Endothelial cell of umbilical vein (primary cell): ENCODE measurements around the gene KDM4C. TPM values are rescaled to one million over a fixed set of nuclear protein-coding genes. Genes with fewer than 3 reads are reported as not detected.

Experiments used
- BruUV-seq: library from RNA; stranded (reverse); fragments of 400-500 nt; replicated peaks from 2 replicates; lab custom pipeline; 2021; lab: Mats Ljungman, UMichigan
- CTCF ChIA-PET: fragments of 300-600, 350-600 bp; sonication (Branson Sonifier 250); formaldehyde crosslinking; loops from one replicate; lab custom pipeline; 2021; ENCODE audit warnings: antibody characterized with exemption, inconsistent platforms; lab: Charles Lee
- POLR2A ChIA-PET: fragments of 300-600, 350-600 bp; sonication (Branson Sonifier 250); formaldehyde crosslinking; loops from one replicate; lab custom pipeline; 2021; ENCODE audit warnings: antibody characterized with exemption, inconsistent platforms; lab: Charles Lee
- DNase-seq: peaks from one replicate; pipeline ENCODE4 v3.0.0-alpha.2; 2011; ENCODE audit warnings: low read depth, low spot score
- FAIRE-seq: peaks from 2 replicates; lab custom pipeline; 2011; peaks lifted over from hg19 to GRCh38; lab: Jason Lieb, UNC
- H2AFZ ChIP-seq: 2 replicates; pipeline ENCODE4 v1.6.0; 2012; ENCODE audit warnings: low read depth, low read length, control low read depth, inconsistent platforms
- H3K27ac ChIP-seq: 2 replicates; pipeline ENCODE4 v1.5.1; 2011; ENCODE audit warnings: low read depth, mild to moderate bottlenecking, control low read depth, low read length, moderate library complexity; ENCODE audit not compliant: insufficient read depth
- H3K27me3 ChIP-seq, 2 experiments: 2 replicates each; pipeline versions ENCODE4 v1.6.0 to v1.6.1; 2011; ENCODE audit warnings: low read length in 2 of 2, mixed read lengths in 1 of 2; ENCODE audit not compliant: control insufficient read depth in 2 of 2, insufficient read depth in 2 of 2
- H3K36me3 ChIP-seq, 2 experiments: 2 replicates in 1 of 2; 3 replicates in 1 of 2; pipeline ENCODE4 v1.5.1; 2011; ENCODE audit warnings: low read length in 2 of 2, mild to moderate bottlenecking in 1 of 2, moderate library complexity in 1 of 2; ENCODE audit not compliant: control insufficient read depth in 2 of 2, insufficient read depth in 2 of 2; ENCODE audit errors: extremely low read depth in 1 of 2
- H3K4me1 ChIP-seq: 3 replicates; pipeline ENCODE4 v1.5.1; 2011; ENCODE audit warnings: mild to moderate bottlenecking, low read length; ENCODE audit not compliant: control insufficient read depth, insufficient read depth; ENCODE audit errors: extremely low read depth
- H3K4me2 ChIP-seq: 2 replicates; pipeline ENCODE4 v1.6.1; 2011; ENCODE audit warnings: low read length, control low read depth, mixed read lengths; ENCODE audit not compliant: insufficient read depth
- H3K4me3 ChIP-seq, 3 experiments: fragments of 200-600 bp in 1 of 3; sonication (generic), shearing (Covaris generic) in 1 of 3; replicated peaks in 1 of 3; 2 replicates each; pipeline ENCODE4 v1.5.1; 2011 to 2016; ENCODE audit warnings: control low read depth in 3 of 3, low read length in 3 of 3, mild to moderate bottlenecking in 2 of 3, inconsistent platforms in 1 of 3, low read depth in 1 of 3, moderate library complexity in 1 of 3; ENCODE audit not compliant: insufficient read depth in 1 of 3
- H3K79me2 ChIP-seq: 2 replicates; pipeline ENCODE4 v1.6.0; 2012; ENCODE audit warnings: low read length, inconsistent platforms; ENCODE audit not compliant: control insufficient read depth, insufficient read depth
- H3K9ac ChIP-seq: replicated peaks from 2 replicates; pipeline ENCODE3; 2011; ENCODE audit warnings: low read length, control low read depth; ENCODE audit not compliant: insufficient read depth; ENCODE audit errors: extremely low read depth
- H3K9me1 ChIP-seq: replicated peaks from 3 replicates; pipeline ENCODE4 v1.6.0; 2011; ENCODE audit warnings: mild to moderate bottlenecking, low read length; ENCODE audit not compliant: control insufficient read depth, insufficient read depth; ENCODE audit errors: extremely low read depth
- H3K9me3 ChIP-seq: replicated peaks from 2 replicates; pipeline ENCODE4 v1.5.1; 2012; ENCODE audit warnings: low read length, inconsistent platforms; ENCODE audit not compliant: control insufficient read depth, insufficient read depth
- H4K20me1 ChIP-seq: replicated peaks from 2 replicates; pipeline ENCODE3; 2011; ENCODE audit warnings: mild to moderate bottlenecking, low read length; ENCODE audit not compliant: control insufficient read depth, insufficient read depth; ENCODE audit errors: extremely low read depth
- CTCF ChIP-seq, 2 donors: IDR thresholded peaks; 1 replicate in 1 of 2; 2 replicates in 1 of 2; pipeline ENCODE4 v1.5.1; 2011; ENCODE audit warnings: low read length in 2 of 2, mild to moderate bottlenecking in 2 of 2, moderate library complexity in 2 of 2, control low read depth in 1 of 2, inconsistent platforms in 1 of 2, low read depth in 1 of 2; ENCODE audit not compliant: insufficient read depth in 1 of 2; ENCODE audit errors: extremely low read depth in 1 of 2
- EZH2 ChIP-seq: IDR thresholded peaks from 2 replicates; pipeline ENCODE4 v1.6.1; 2012; ENCODE audit warnings: borderline replicate concordance, low read depth, mild to moderate bottlenecking, moderate library complexity, low read length, inconsistent platforms; ENCODE audit not compliant: severe bottlenecking
- FOS ChIP-seq: IDR thresholded peaks from 2 replicates; pipeline ENCODE4 v1.6.1; 2011; ENCODE audit warnings: mild to moderate bottlenecking, low read length, moderate library complexity, borderline replicate concordance; ENCODE audit not compliant: insufficient read depth
- GATA2 ChIP-seq: IDR thresholded peaks from 2 replicates; pipeline ENCODE4 v1.7.0; 2011; ENCODE audit warnings: low read depth, mild to moderate bottlenecking, moderate library complexity, mixed read lengths, low read length; ENCODE audit not compliant: insufficient read length, insufficient read depth
- JUN ChIP-seq: IDR thresholded peaks from 2 replicates; pipeline ENCODE4 v1.6.1; 2011; ENCODE audit warnings: borderline replicate concordance, low read depth; ENCODE audit not compliant: insufficient read length, insufficient read depth
- MAX ChIP-seq: IDR thresholded peaks from 2 replicates; pipeline ENCODE4 v1.6.1; 2011; ENCODE audit not compliant: insufficient read depth, insufficient read length
- MYC ChIP-seq: IDR thresholded peaks from one replicate; pipeline ENCODE4 v1.6.1; 2011; ENCODE audit warnings: mild to moderate bottlenecking, low read depth, low read length
- POLR2A ChIP-seq: IDR thresholded peaks from 2 replicates; pipeline ENCODE4 v1.6.1; 2012; ENCODE audit warnings: low read depth, mild to moderate bottlenecking, control low read depth, low read length
- POLR2AphosphoS5 ChIP-seq: IDR thresholded peaks from 2 replicates; pipeline ENCODE4 v1.6.1; 2012; ENCODE audit warnings: low read depth, mild to moderate bottlenecking, control low read depth, low read length, moderate library complexity; ENCODE audit not compliant: insufficient read depth
- dilution Hi-C: fragments of 300-500 bp; cut with MboI; formaldehyde crosslinking; loops from one replicate; pipeline ENCODE4 v1.15.0; 2019; ENCODE audit warnings: low sequenced_read_pairs; ENCODE audit not compliant: extremely low pct_ligation_motif_present
- intact Hi-C: fragments of 100-400 bp; cut with micrococcal nuclease; formaldehyde crosslinking; loops from one replicate; pipeline ENCODE4 v1.10.0; 2022
- polyA plus RNA-seq, 4 experiments: library from polyadenylated mRNA; depleted of rRNA in 3 of 4; stranded (reverse) in 3 of 4; unstranded in 1 of 4; fragments of >200 nt; gene quantifications; 2 replicates each; pipeline versions ENCODE4 v1.2.1 to v1.2.3, GENCODE V29; 2011 to 2012; ENCODE audit warnings: missing spikeins in 1 of 4
- total RNA-seq: library from RNA; stranded (reverse); gene quantifications from 2 replicates; pipeline ENCODE4 v1.2.3, GENCODE V29; 2021

KDM4C gene
- total and polyA plus RNA-seq, 2 donors (not counting 3 experiments of a cell fraction or from before 2014, with no cell fraction given): 5.4 to 15.0 TPM

- ChIA-PET CTCF (no interaction called here), POLR2A (no interaction called here)
- BruUV-seq: no TSS peak
- DNase-seq (no peak), FAIRE-seq (no peak)
- no peak for TF ChIP-seq GATA2
- TF ChIP-seq FOS: no peak
- no peak for TF ChIP-seq POLR2AphosphoS5
- no peak for TF ChIP-seq EZH2
- no peak for TF ChIP-seq MAX
- TF ChIP-seq JUN: no peak
- TF ChIP-seq MYC: no peak
- no peak for TF ChIP-seq CTCF (IDR thresholded peaks at IDR 0.05; ENCODE audit: extremely low read depth in 1 of 2, insufficient read depth in 1 of 2, low read depth in 1 of 2, low read length in 2 of 2)
- TF ChIP-seq POLR2A: no peak
- Histone ChIP-seq H3K36me3 (no peaks in the 10 kb centered on the region), H3K9me1 (no peaks in the 10 kb centered on the region), H3K9me3 (no peaks in the 10 kb centered on the region), H3K4me3 (no peak overlapping the region), H3K4me1 (no peaks in the 10 kb centered on the region), H3K9ac (no peak overlapping the region), H2AFZ (no peak overlapping the region), H4K20me1 (no peaks in the 10 kb centered on the region), H3K27ac (no peak overlapping the region), H3K4me2 (no peak overlapping the region), H3K27me3 (no peaks in the 10 kb centered on the region), H3K79me2 (no peaks in the 10 kb centered on the region)
- intact Hi-C loops (no loop called here), dilution Hi-C loops (no loop called here)
Measured at GRCh38 chr9:7121055-7121454, 363.3 kb downstream of the KDM4C start.
